Glutamatergic neuron (in vitro differentiated cells): ENCODE data around the gene CLEC16A. TPM values are rescaled to one million over a fixed set of nuclear protein-coding genes. Genes with fewer than 3 reads are reported as not detected.

Experiments used
- DNase-seq: peaks from one replicate; pipeline ENCODE4 v3.0.0; 2022
- H3K27ac Mint-ChIP-seq: one replicate; pipeline ENCODE4 v1.8.0; 2020; ENCODE audit warnings: mild to moderate bottlenecking, mixed read lengths, inconsistent platforms; ENCODE audit not compliant: unreplicated experiment
- H3K27me3 Mint-ChIP-seq: one replicate; pipeline ENCODE4 v1.8.0; 2020; ENCODE audit warnings: mild to moderate bottlenecking, moderate library complexity, mixed read lengths, inconsistent platforms; ENCODE audit not compliant: unreplicated experiment
- H3K36me3 Mint-ChIP-seq: one replicate; pipeline ENCODE4 v1.8.0; 2020; ENCODE audit warnings: mild to moderate bottlenecking, mixed read lengths, inconsistent platforms; ENCODE audit not compliant: unreplicated experiment
- H3K4me1 Mint-ChIP-seq: one replicate; pipeline ENCODE4 v1.8.0; 2020; ENCODE audit warnings: mild to moderate bottlenecking, low read depth, mixed read lengths, inconsistent platforms; ENCODE audit not compliant: unreplicated experiment
- H3K4me3 Mint-ChIP-seq: one replicate; pipeline ENCODE4 v1.8.0; 2020; ENCODE audit warnings: mild to moderate bottlenecking, mixed read lengths, inconsistent platforms; ENCODE audit not compliant: unreplicated experiment
- H3K9me3 Mint-ChIP-seq: one replicate; pipeline ENCODE4 v1.8.0; 2020; ENCODE audit warnings: mild to moderate bottlenecking, moderate library complexity, mixed read lengths, inconsistent platforms; ENCODE audit not compliant: unreplicated experiment
- CTCF ChIP-seq: fragments of 200-600 bp; sonication (generic); IDR thresholded peaks from one replicate; pipeline ENCODE4 v1.5.0; 2021; ENCODE audit not compliant: partially characterized antibody, unreplicated experiment
- total RNA-seq: library from RNA; stranded (reverse); fragmentation: NEBNext Ultra II Directional; extraction: Animal tissue kit (Norgen Biotek cat#: 25700); gene quantifications from one replicate; pipeline ENCODE4 v1.2.1, GENCODE V29; 2021; ENCODE audit not compliant: unreplicated experiment

Gene CLEC16A
- total RNA-seq, 1 donor from 2014 or later = 43.0 TPM

GRCh38 chr16:11208916-11209665, 264.7 kb downstream of the CLEC16A start:
- H3K4me1 Mint-ChIP-seq = peaks cover 11% of the 10 kb centered on the region
- H3K27me3 Mint-ChIP-seq = peaks cover 8% of the 10 kb centered on the region
- DNase-seq = no peak
- no peak for TF ChIP-seq CTCF
- no peak overlapping the region for H3K27ac Mint-ChIP-seq
- H3K9me3 Mint-ChIP-seq = peaks cover 7% of the 10 kb centered on the region
- H3K4me3 Mint-ChIP-seq = no peak overlapping the region
- H3K36me3 Mint-ChIP-seq = no peaks in the 10 kb centered on the region

- Mint-ChIP-seq H3K36me3 (no peaks in the 10 kb centered on the region), H3K27me3 (peaks cover 8% of the 10 kb centered on the region), H3K27ac (no peak overlapping the region), H3K4me3 (no peak overlapping the region), H3K9me3 (peaks cover 7% of the 10 kb centered on the region), H3K4me1 (peaks cover 10% of the 10 kb centered on the region)
- DNase-seq = no peak
- TF ChIP-seq CTCF = no peak
These were observed 265.9 kb downstream of the CLEC16A start for GRCh38 chr16:11210260-11210659.

- H3K27me3 Mint-ChIP-seq = peaks cover 9% of the 10 kb centered on the region
- peaks cover 5% of the 10 kb centered on the region for H3K4me1 Mint-ChIP-seq
- DNase-seq = no peak
- H3K4me3 Mint-ChIP-seq = no peak overlapping the region
- TF ChIP-seq CTCF = no peak
- H3K36me3 Mint-ChIP-seq = no peaks in the 10 kb centered on the region
- no peak overlapping the region for H3K27ac Mint-ChIP-seq
- peaks cover 9% of the 10 kb centered on the region for H3K9me3 Mint-ChIP-seq
These were observed 267.0 kb downstream of the CLEC16A start for GRCh38 chr16:11211061-11211976.

- H3K4me1 Mint-ChIP-seq = peaks cover 1% of the 10 kb centered on the region
- H3K27me3 Mint-ChIP-seq = peaks cover 5% of the 10 kb centered on the region
- H3K4me3 Mint-ChIP-seq = no peak overlapping the region
- H3K9me3 Mint-ChIP-seq = peaks cover 6% of the 10 kb centered on the region
- no peak for DNase-seq
- H3K36me3 Mint-ChIP-seq = no peaks in the 10 kb centered on the region
- H3K27ac Mint-ChIP-seq = no peak overlapping the region
- no peak for TF ChIP-seq CTCF
These were observed 267.8 kb downstream of the CLEC16A start for GRCh38 chr16:11211977-11212797.
